Measurements from ENCODE around the gene VGLL3. TPM values are rescaled to one million over a fixed set of nuclear protein-coding genes. Genes with fewer than 3 reads are reported as not detected.
"Not testable (repeated sequence)": the region's sequence is repeated elsewhere in the genome, so short reads cannot be mapped to it uniquely, and the experiment has no call there.

Gene VGLL3
- total and polyA plus RNA-seq, 9 donors: 7.7 to 36.3 (median 20.4) TPM

GRCh38 chr3:87033205-87033604, 42.3 kb upstream of the VGLL3 start:
- intact Hi-C loops (cut with DNase I): no loop called here
- no peaks in the 10 kb centered on the region for H3K4me1 ChIP-seq (ENCODE audit: insufficient read depth)
- no peaks in the 10 kb centered on the region for H3K9me3 ChIP-seq
- WGBS, 3 donors: 70 to 79% (median 76%) methylated on average over 1 of the region's 1 CpG
- no peak for TF ChIP-seq POLR2A (IDR thresholded peaks at IDR 0.05)
- no peak for TF ChIP-seq CTCF (IDR thresholded peaks at IDR 0.05)
- no peak for TF ChIP-seq EP300 (IDR thresholded peaks at IDR 0.05)
- H3K27me3 ChIP-seq: no peaks in the 10 kb centered on the region
- no peak for DNase-seq
- no peak overlapping the region for H3K4me3 ChIP-seq
- no peak overlapping the region for H3K27ac ChIP-seq
- H3K36me3 ChIP-seq: no peaks in the 10 kb centered on the region

- Histone ChIP-seq H3K9me3 (no peaks in the 10 kb centered on the region), H3K27ac (no peak overlapping the region), H3K36me3 (no peaks in the 10 kb centered on the region), H3K27me3 (no peaks in the 10 kb centered on the region), H3K4me3 (no peak overlapping the region), H3K4me1 (ENCODE audit: insufficient read depth) (no peaks in the 10 kb centered on the region)
- intact Hi-C loops (cut with DNase I): no loop called here
- WGBS, 3 donors: 70 to 78% (median 77%) methylated on average over 3 of the region's 3 CpGs
- TF ChIP-seq CTCF (IDR thresholded peaks at IDR 0.05) (no peak), EP300 (IDR thresholded peaks at IDR 0.05) (no peak), POLR2A (IDR thresholded peaks at IDR 0.05) (no peak)
- no peak for DNase-seq
Measured at GRCh38 chr3:87025661-87026645, 35.0 kb upstream of the VGLL3 start.

GRCh38 chr3:87017370-87017769, 26.4 kb upstream of the VGLL3 start:
- H3K4me1 ChIP-seq (ENCODE audit: insufficient read depth); H3K9me3 ChIP-seq; DNase-seq; H3K27me3 ChIP-seq; intact Hi-C loops (cut with DNase I); H3K27ac ChIP-seq; H3K4me3 ChIP-seq; H3K36me3 ChIP-seq: not testable (repeated sequence)
- 77 to 85% (median 78%) methylated on average over 6 of the region's 6 CpGs for WGBS, 3 donors

- Histone ChIP-seq H3K4me3 (no peak overlapping the region), H3K9me3 (no peaks in the 10 kb centered on the region), H3K27me3 (no peaks in the 10 kb centered on the region), H3K27ac (no peak overlapping the region), H3K4me1 (ENCODE audit: insufficient read depth) (no peaks in the 10 kb centered on the region), H3K36me3 (no peaks in the 10 kb centered on the region)
- intact Hi-C loops (cut with DNase I): no loop called here
- 32 to 66% (median 36%) methylated on average over 2 of the region's 2 CpGs for WGBS, 3 donors
- TF ChIP-seq POLR2A (IDR thresholded peaks at IDR 0.05) (no peak), CTCF (IDR thresholded peaks at IDR 0.05) (no peak), EP300 (IDR thresholded peaks at IDR 0.05) (no peak)
- no peak for DNase-seq
Measured at GRCh38 chr3:87009271-87009670, 18.3 kb upstream of the VGLL3 start.

GRCh38 chr3:87006844-87007439, 16.0 kb upstream of the VGLL3 start:
- WGBS, 3 donors: 46 to 62% (median 47%) methylated on average over 4 of the region's 4 CpGs
- no peak overlapping the region for H3K27ac ChIP-seq
- TF ChIP-seq CTCF (IDR thresholded peaks at IDR 0.05): no peak
- TF ChIP-seq POLR2A (IDR thresholded peaks at IDR 0.05): no peak
- no peak for TF ChIP-seq EP300 (IDR thresholded peaks at IDR 0.05)
- no peak overlapping the region for H3K4me3 ChIP-seq
- no peaks in the 10 kb centered on the region for H3K36me3 ChIP-seq
- no peaks in the 10 kb centered on the region for H3K4me1 ChIP-seq (ENCODE audit: insufficient read depth)
- no peak for DNase-seq
- no peaks in the 10 kb centered on the region for H3K9me3 ChIP-seq
- intact Hi-C loops (cut with DNase I): no loop called here
- no peaks in the 10 kb centered on the region for H3K27me3 ChIP-seq
